HG03469 (cell line): ENCODE measurements around the gene CHRD.

Source experiments
- ATAC-seq: cut with Tn5 transposase; IDR thresholded peaks from one replicate; pipeline ENCODE4 v1.9.1; 2021; ENCODE audit warnings: mild to moderate bottlenecking, moderate library complexity, moderate number of reproducible peaks; ENCODE audit not compliant: unreplicated experiment

Gene CHRD

GRCh38 chr3:184346480-184347190 lies 33.2 kb upstream of the CHRD start:
- no peak for ATAC-seq

DNA sequence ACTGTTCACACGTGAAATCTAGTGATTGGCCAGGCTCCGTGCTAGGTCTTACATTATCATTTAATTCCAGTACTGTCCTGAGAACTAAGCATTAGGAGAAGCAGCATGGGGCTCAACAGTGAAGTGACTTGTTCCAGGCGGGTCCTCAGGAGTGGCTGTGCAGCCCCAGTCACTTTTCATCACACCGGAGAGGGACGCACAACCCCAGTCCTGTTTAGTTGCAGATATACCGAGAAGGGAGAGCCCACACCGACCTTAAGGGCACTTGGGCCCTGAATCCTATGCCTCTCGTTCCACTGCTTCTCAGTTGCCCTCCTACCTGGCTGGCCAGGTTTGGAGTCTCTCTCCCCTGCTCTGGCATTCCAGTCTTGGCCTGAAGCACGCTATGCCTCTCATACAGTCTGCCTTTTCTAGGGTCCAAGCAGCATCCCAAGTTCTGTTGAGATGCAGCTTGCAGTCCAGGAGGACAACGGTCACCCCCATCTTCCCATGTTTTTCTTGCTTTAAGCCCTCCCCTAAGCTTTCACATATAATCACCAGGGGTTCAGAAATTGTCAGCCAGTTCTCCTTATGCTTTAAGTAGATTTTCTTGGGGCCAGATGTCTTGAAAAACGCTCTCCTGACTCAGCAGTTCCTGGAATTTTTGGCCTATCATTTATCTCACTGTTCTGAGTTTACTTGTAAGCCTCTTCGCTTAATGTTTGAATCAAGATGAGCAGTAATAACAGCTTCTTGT lies 32.4 kb upstream of the CHRD start:
- no peak for ATAC-seq

- no peak for ATAC-seq
These were observed 31.8 kb upstream of the CHRD start for GRCh38 chr3:184348057-184348382.

GRCh38 chr3:184349563-184350470 lies 30.0 kb upstream of the CHRD start:
- no peak for ATAC-seq

DNA sequence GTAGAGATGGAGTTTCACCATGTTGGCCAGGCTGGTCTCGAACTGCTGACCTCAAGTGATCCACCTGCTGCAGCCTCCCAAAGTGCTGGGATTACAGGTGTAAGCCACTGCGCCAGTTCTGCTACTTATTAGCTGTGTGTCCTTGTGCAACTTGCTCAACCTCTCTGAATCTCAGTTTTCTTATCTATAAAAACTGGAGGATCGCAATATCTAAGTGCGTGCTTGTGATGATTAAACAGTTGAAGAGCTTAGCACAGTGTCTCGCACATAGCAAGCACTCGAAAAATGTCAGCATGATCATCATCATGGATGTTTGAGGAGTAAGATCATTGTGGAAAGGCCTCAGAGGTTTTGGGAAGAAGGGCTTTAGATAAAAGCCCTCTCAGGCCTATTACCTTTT lies 29.2 kb upstream of the CHRD start:
- no peak for ATAC-seq

GRCh38 chr3:184351511-184352148 lies 28.2 kb upstream of the CHRD start:
- no peak for ATAC-seq

DNA sequence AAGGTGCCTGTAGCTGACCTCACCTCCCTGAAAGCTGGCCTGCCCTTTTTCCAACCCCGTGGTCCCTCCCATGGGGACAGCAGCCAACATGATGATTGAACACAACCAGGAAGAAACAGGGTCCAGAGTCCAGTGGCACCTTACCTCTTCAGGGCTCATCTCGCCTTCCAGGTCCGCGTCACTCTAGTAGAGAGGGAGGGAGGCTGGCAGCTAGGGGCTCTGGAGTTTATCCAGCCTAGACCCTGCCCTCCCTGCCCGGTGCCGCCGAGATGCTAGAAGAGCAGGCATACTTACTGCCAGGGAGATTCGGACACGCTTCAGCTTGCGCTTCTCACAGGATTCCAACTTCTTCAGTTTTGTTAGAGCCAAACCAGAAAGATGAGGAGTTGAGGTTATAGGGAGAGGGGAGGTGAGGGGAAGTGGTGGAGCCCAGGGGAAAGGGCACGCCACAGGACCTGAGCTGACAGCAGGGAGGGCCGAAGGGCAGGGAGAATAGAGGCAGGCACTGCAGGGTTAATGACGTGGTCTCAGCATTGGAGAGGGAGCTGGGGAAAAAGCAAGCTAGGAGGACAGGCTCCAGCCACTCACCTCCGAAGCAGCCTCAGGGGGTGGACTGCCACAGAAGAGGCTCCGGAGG lies 27.6 kb upstream of the CHRD start:
- ATAC-seq = no peak

GRCh38 chr3:184352897-184353545 lies 26.8 kb upstream of the CHRD start:
- no peak for ATAC-seq

GRCh38 chr3:184353546-184353941 lies 26.3 kb upstream of the CHRD start:
- ATAC-seq = no peak

- no peak for ATAC-seq
These were observed 25.6 kb upstream of the CHRD start for GRCh38 chr3:184354121-184354728.

DNA sequence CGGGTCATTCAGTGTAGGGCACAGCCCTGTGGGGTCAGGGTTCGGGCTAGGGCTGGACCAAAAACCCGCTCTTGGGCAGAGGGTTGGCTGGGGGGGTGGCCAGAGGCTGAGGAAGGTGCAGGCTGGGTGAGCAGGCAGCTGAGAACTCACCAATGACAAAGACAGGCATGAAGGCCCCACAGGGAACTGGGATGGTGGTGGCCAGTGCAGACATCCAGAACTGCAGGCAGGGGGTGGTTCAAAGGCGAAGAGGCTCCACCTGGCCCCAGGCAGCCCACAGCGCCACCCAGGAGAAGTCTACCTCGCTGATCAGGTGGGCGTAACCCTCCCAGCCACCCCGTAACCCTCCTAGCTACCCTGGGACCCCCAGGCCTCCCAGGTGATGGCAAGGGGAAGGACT lies 25.1 kb upstream of the CHRD start:
- no peak for ATAC-seq

- no peak for ATAC-seq
These were observed 24.4 kb upstream of the CHRD start for GRCh38 chr3:184355261-184356040.

DNA sequence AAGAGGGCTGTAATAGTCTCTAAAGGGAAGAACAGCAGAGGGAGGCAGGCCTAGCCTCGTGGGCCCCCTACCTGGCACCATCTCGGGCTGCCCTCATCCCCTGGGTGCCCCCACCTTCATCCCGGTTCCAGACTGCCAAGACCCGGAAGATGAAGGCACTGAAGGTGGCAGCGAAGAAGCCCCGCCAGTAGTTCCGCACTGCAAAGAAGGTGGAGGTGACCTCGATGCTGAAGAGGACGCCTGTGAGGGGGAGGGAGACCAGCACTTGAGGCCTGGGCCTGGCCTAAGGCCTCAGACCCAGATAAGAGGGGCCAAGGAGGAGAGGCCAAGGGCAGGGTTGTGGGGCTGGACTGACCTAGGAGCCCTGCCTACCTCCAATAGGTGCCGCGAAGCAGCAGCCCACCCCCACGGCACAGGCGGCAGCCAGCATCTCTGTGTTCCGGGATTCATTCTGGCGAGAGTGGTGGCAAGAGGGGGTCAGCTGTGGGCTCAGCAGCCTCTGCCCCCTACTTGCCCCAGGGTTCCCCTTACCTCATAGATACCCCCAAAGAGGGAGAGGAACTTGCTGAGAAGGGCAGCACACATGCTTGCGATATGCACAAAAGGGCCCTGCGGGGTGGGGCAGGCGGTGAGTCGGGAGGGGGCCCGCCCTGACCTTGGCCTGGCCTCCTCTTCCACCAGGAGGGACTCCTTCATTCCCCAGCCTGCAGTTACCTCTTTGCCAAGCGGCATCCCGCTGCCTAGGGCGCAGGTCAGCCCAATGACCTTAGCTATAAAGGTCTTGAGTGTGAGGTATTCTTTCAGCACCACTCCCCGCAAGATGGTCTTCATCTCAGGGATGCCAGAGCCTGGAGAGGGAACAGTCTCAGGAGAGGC lies 22.4 kb upstream of the CHRD start:
- no peak for ATAC-seq

DNA sequence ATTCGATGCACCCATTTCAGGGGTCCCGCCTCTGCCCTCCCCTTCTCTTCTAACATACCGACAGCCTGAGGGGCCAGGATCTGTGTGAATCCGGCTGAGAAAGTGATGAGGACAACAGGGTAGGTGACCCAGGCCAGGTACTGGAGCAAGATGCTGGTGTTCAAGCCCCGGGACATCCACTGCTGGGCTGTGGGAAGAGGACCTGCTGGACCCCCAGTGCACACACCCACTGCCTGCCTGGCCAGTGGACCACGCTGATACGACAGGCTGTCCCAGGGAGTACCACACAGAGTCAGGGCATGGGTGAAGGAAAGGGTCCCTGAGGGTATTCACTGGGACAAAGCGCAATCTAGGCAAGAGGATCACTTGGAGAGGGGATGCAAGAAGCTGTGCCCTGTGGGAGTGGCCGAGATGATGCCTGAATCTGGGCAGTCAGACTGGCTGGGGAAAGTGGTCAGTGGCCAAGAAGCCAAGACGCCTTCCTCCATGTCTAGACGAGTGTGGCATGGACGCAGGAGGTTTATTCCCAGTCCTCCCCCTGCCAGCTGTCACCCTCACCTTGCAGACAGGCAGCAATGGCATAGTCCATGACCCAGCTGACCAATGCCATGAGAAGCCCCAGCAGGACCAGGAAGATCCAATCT lies 21.6 kb upstream of the CHRD start:
- ATAC-seq = no peak

DNA sequence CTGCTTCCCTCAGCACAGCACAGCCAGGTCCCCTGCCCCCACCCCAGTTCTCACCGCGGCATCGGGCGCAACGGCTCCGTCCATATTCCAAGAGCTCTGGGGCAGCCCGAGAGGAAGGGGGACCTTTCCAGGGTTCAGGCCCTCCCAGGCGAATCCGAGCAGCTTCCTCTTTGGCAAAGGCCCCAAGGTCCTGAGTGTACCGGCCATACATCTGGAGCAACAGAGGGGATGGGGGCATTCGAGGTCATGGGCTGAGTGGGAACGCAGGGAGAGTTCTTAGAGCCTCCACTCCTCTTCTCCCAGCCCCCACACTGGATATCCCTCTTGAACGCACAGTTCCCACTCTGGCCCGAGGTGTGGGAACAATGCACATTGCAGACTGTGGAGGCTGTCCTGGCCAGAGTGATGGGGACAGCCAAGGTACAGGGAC lies 20.9 kb upstream of the CHRD start:
- no peak for ATAC-seq

DNA sequence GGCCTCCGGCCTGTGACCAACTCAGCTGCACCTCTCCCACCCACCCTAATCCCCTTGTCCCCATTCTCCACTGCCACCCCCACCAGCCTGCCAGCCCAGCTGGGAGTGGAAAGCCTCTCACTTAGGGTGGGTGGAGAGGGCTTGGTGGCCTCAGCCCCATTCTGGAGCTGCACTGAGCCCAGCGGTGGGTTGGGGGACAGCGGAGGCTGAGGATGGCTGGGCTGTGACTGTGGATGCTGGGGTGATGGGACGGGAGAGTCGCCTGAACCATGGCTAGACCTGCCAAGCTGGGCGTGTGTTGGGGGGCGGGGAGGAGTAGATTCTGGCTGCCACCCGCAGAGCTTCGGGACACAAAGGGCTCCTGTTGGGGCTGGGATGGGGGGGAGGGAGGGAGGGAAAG lies 20.2 kb upstream of the CHRD start:
- no peak for ATAC-seq

DNA sequence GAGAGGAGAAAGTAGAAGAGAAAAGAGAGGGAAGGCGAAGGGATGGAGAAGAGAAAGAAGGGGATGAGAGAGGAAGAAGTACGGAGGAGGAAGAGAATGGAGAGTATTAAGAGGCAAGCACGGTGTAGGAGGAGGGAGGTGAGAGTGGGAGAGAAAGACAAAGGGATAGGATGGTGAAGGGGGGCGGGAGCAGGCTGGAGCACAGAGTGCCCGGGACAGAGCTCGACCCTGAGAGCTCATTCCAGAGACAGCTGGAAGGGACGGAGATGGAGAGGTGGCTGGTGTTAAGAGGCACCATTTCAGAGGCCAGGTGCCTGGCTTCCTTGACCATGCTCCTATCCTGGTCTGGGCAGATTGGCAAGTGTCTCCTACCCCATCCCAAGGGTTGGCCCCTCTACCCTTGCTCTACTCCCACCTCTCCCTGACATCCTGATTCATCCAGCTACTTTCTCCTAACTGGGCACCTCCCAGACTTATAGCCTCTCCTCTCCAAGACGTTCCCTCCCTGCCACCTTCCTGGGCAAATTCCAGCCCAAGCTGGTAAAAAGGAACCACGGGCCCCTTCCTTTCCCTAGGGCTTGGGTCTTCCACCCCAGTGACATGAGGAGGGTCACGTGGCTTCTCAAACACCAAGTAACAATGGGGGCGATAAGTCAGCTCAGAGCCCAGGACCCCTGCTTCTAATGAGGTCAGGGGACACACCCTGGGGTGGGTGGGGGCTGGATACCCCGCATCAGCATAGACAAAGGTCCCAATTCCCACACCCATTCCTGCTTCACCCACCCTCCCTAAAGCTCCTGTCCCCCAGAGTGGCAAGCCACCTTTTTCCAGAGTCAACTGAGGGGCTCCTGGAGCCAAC lies 19.6 kb upstream of the CHRD start:
- ATAC-seq = no peak
